22Rv1 (cell line): ENCODE data around the gene MSH6.

Source experiments
- CTCF ChIP-seq: fragments of 450-650 bp; IDR thresholded peaks from 2 replicates; pipeline ENCODE4 v1.5.1; 2017; ENCODE audit warnings: mild to moderate bottlenecking
- ZFX ChIP-seq: fragments of 450-650 bp; IDR thresholded peaks from 2 replicates; pipeline ENCODE4 v1.6.1; 2017; ENCODE audit warnings: antibody characterized with exemption, borderline replicate concordance

- TF ChIP-seq CTCF (no peak), ZFX (no peak)
Observed at GRCh38 chr2:47805850-47806249, 22.9 kb downstream of the MSH6 start.
